ENCODE data around the gene CSGALNACT2.

DNA sequence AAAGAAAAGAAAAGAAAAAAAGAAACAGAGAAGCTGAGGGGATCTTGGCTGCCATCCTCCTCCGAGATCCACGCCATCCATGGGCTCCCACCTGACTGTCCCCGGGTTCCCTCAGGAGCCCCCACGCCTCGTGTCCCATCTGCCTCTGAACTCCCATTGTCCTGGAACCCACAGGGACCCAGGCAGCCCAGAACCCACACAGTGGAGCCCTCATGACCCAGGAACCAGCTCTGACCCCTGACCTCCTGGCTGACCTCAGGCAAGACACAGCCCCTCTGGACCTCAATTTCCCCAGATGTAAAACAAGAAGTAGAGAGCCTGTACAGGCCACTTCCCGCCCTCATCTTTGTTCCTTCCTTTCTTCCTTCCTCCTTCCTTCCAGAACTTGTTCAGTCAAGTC is 88.2 kb downstream of the CSGALNACT2 start:
- TF ChIP-seq, protein P1, sequence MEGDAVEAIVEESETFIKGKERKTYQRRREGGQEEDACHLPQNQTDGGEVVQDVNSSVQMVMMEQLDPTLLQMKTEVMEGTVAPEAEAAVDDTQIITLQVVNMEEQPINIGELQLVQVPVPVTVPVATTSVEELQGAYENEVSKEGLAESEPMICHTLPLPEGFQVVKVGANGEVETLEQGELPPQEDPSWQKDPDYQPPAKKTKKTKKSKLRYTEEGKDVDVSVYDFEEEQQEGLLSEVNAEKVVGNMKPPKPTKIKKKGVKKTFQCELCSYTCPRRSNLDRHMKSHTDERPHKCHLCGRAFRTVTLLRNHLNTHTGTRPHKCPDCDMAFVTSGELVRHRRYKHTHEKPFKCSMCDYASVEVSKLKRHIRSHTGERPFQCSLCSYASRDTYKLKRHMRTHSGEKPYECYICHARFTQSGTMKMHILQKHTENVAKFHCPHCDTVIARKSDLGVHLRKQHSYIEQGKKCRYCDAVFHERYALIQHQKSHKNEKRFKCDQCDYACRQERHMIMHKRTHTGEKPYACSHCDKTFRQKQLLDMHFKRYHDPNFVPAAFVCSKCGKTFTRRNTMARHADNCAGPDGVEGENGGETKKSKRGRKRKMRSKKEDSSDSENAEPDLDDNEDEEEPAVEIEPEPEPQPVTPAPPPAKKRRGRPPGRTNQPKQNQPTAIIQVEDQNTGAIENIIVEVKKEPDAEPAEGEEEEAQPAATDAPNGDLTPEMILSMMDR (IDR thresholded peaks at IDR 0.05; ENCODE audit: borderline replicate concordance, extremely low read depth, low read length, poor library complexity, severe bottlenecking), result no peak
- TF ChIP-seq EZH2 (IDR thresholded peaks at IDR 0.05; ENCODE audit: borderline replicate concordance, low read depth, low read length, severe bottlenecking), result no peak

All from DND-41 (cell line).